IgD-negative memory B cell (primary cell): ENCODE measurements around the gene EHMT2. TPM values are rescaled to one million over a fixed set of nuclear protein-coding genes. Genes with fewer than 3 reads are reported as not detected.
"Not testable (repeated sequence)": the region's sequence is repeated elsewhere in the genome, so short reads cannot be mapped to it uniquely, and the experiment has no call there.

Source experiments
- H3K27ac Mint-ChIP-seq, 3 donors: one replicate each; pipeline ENCODE4 v1.8.0; 2020 to 2022; ENCODE audit warnings: mild to moderate bottlenecking in 3 of 3, mixed read lengths in 3 of 3, moderate library complexity in 1 of 3
- H3K27me3 Mint-ChIP-seq: one replicate; pipeline ENCODE4 v1.8.0; 2021; ENCODE audit warnings: mixed read lengths
- H3K36me3 Mint-ChIP-seq: one replicate; pipeline ENCODE4 v1.8.0; 2020; ENCODE audit warnings: mild to moderate bottlenecking, mixed read lengths
- H3K4me1 Mint-ChIP-seq, 3 donors: one replicate each; pipeline ENCODE4 v1.8.0; 2020 to 2022; ENCODE audit warnings: mixed read lengths in 3 of 3, mild to moderate bottlenecking in 1 of 3
- H3K4me3 Mint-ChIP-seq, 4 donors: one replicate each; pipeline ENCODE4 v1.8.0; 2020 to 2022; ENCODE audit warnings: mild to moderate bottlenecking in 4 of 4, mixed read lengths in 4 of 4, moderate library complexity in 3 of 4
- H3K9me3 Mint-ChIP-seq, 3 donors: one replicate each; pipeline ENCODE4 v1.8.0; 2020 to 2021; ENCODE audit warnings: mixed read lengths in 3 of 3, mild to moderate bottlenecking in 1 of 3
- polyA plus RNA-seq: library from polyadenylated mRNA; unstranded; fragments of 300-500 nt; fragmentation: Illumina TruSeq; gene quantifications from one replicate; pipeline ENCODE4 v1.2.3, GENCODE V29; 2021

The EHMT2 gene
- polyA plus RNA-seq, 1 donor from 2014 or later: 49.3 TPM

GRCh38 chr6:31876357-31876756 is 21.1 kb downstream of the EHMT2 start:
- Mint-ChIP-seq H3K36me3 (peaks cover under 1% of the 10 kb centered on the region), H3K9me3 (no peaks in the 10 kb centered on the region), H3K4me3 (no peak overlapping the region), H3K4me1 (peaks cover 0 to 4% (median 3%) of the 10 kb centered on the region in 3 donors), H3K27ac (no peak overlapping the region), H3K27me3 (peaks cover 6% of the 10 kb centered on the region)

- Mint-ChIP-seq H3K4me1 (peaks cover 0 to 4% (median 3%) of the 10 kb centered on the region in 3 donors), H3K4me3 (no peak overlapping the region), H3K36me3 (no peaks in the 10 kb centered on the region), H3K27ac (no peak overlapping the region), H3K27me3 (peaks cover 9% of the 10 kb centered on the region), H3K9me3 (no peaks in the 10 kb centered on the region)
These were observed 21.6 kb downstream of the EHMT2 start for GRCh38 chr6:31875877-31876276.

GRCh38 chr6:31874836-31875572 is 22.5 kb downstream of the EHMT2 start:
- H3K36me3 Mint-ChIP-seq: no peaks in the 10 kb centered on the region

GRCh38 chr6:31874084-31874670 is 23.3 kb downstream of the EHMT2 start:
- Mint-ChIP-seq H3K27ac (peak overlapping the region in 1 of 3 donors; percentile 54), H3K4me1 (peaks cover 0 to 3% (median 0%) of the 10 kb centered on the region in 3 donors), H3K4me3 (no peak overlapping the region), H3K27me3 (peaks cover 9% of the 10 kb centered on the region), H3K36me3 (no peaks in the 10 kb centered on the region), H3K9me3 (no peaks in the 10 kb centered on the region)

More at GRCh38 chr6:31874836-31875572, 22.5 kb downstream of the EHMT2 start:
- no peak overlapping the region for H3K4me3 Mint-ChIP-seq
- H3K4me1 Mint-ChIP-seq: peaks cover 0 to 4% (median 3%) of the 10 kb centered on the region in 3 donors
- H3K9me3 Mint-ChIP-seq: no peaks in the 10 kb centered on the region
- peak overlapping the region in 1 of 3 donors; percentile 54 for H3K27ac Mint-ChIP-seq
- H3K27me3 Mint-ChIP-seq: peaks cover 9% of the 10 kb centered on the region

- H3K9me3 Mint-ChIP-seq: no peaks in the 10 kb centered on the region
- H3K4me1 Mint-ChIP-seq: peaks cover 0 to 3% (median 0%) of the 10 kb centered on the region in 3 donors
- no peak overlapping the region for H3K4me3 Mint-ChIP-seq
- H3K27me3 Mint-ChIP-seq: peaks cover 9% of the 10 kb centered on the region
- H3K36me3 Mint-ChIP-seq: no peaks in the 10 kb centered on the region
- H3K27ac Mint-ChIP-seq: no peak overlapping the region
These were observed 26.3 kb downstream of the EHMT2 start for GRCh38 chr6:31871046-31871659.

GRCh38 chr6:31870385-31870921 is 27.0 kb downstream of the EHMT2 start:
- Mint-ChIP-seq H3K36me3 (no peaks in the 10 kb centered on the region), H3K27ac (no peak overlapping the region), H3K9me3 (no peaks in the 10 kb centered on the region), H3K4me3 (no peak overlapping the region), H3K27me3 (peaks cover 8% of the 10 kb centered on the region), H3K4me1 (peaks cover 0 to 3% (median 0%) of the 10 kb centered on the region in 3 donors)

GRCh38 chr6:31869343-31869742 is 28.2 kb downstream of the EHMT2 start:
- H3K4me3 Mint-ChIP-seq: no peak overlapping the region
- no peaks in the 10 kb centered on the region for H3K36me3 Mint-ChIP-seq
- H3K27me3 Mint-ChIP-seq: peaks cover 8% of the 10 kb centered on the region
- H3K9me3 Mint-ChIP-seq: no peaks in the 10 kb centered on the region
- H3K27ac Mint-ChIP-seq: no peak overlapping the region
- peaks cover 0 to 3% (median 0%) of the 10 kb centered on the region in 3 donors for H3K4me1 Mint-ChIP-seq

GRCh38 chr6:31868658-31868971 is 28.9 kb downstream of the EHMT2 start:
- not testable (repeated sequence) for H3K9me3 Mint-ChIP-seq, H3K4me1 Mint-ChIP-seq, H3K27me3 Mint-ChIP-seq, H3K4me3 Mint-ChIP-seq, H3K36me3 Mint-ChIP-seq
- H3K27ac Mint-ChIP-seq: peak overlapping the region in 1 of 3 donors; percentile 42

- Mint-ChIP-seq H3K4me1 (peaks cover 13 to 17% (median 14%) of the 10 kb centered on the region in 3 donors), H3K27ac (peak overlapping the region in 1 of 3 donors; percentile 31), H3K4me3 (no peak overlapping the region), H3K9me3 (no peaks in the 10 kb centered on the region), H3K36me3 (no peaks in the 10 kb centered on the region), H3K27me3 (no peaks in the 10 kb centered on the region)
These were observed 32.0 kb downstream of the EHMT2 start for GRCh38 chr6:31865205-31866118.

GRCh38 chr6:31864818-31865204 is 32.7 kb downstream of the EHMT2 start:
- Mint-ChIP-seq H3K4me1 (peaks cover 13 to 17% (median 14%) of the 10 kb centered on the region in 3 donors), H3K27me3 (no peaks in the 10 kb centered on the region), H3K36me3 (peaks cover 2% of the 10 kb centered on the region), H3K9me3 (no peaks in the 10 kb centered on the region), H3K27ac (no peak overlapping the region), H3K4me3 (no peak overlapping the region)

GRCh38 chr6:31864123-31864562 is 33.4 kb downstream of the EHMT2 start:
- H3K4me1 Mint-ChIP-seq: peaks cover 13 to 17% (median 14%) of the 10 kb centered on the region in 3 donors
- H3K36me3 Mint-ChIP-seq, H3K27me3 Mint-ChIP-seq, H3K9me3 Mint-ChIP-seq: not testable (repeated sequence)
- peak overlapping the region; percentile 85 to 97 (median 96) for H3K27ac Mint-ChIP-seq
- H3K4me3 Mint-ChIP-seq: peak overlapping the region; percentile 85 to 98 (median 95)

- Mint-ChIP-seq H3K36me3 (peaks cover 5% of the 10 kb centered on the region), H3K9me3 (no peaks in the 10 kb centered on the region), H3K27me3 (no peaks in the 10 kb centered on the region), H3K4me1 (peaks cover 13 to 17% (median 14%) of the 10 kb centered on the region in 3 donors), H3K27ac (peak within 1 kb of the TSS; percentile 85 to 97 (median 96)), H3K4me3 (peak within 1 kb of the TSS; percentile 85 to 98 (median 95))
These were observed 34.9 kb downstream of the EHMT2 start, which contains the start of gene NEU1 for GRCh38 chr6:31862344-31863235. Gene NEU1, minus strand, starts transcription at chr6:31862821. Its CDS starts 45 bp downstream, at chr6:31862776.

GRCh38 chr6:31861919-31862343 is 35.6 kb downstream of the EHMT2 start:
- Mint-ChIP-seq H3K4me3 (peak overlapping the region; percentile 85 to 98 (median 95)), H3K4me1 (peaks cover 13 to 17% (median 14%) of the 10 kb centered on the region in 3 donors), H3K36me3 (peaks cover 5% of the 10 kb centered on the region), H3K27me3 (no peaks in the 10 kb centered on the region), H3K27ac (peak overlapping the region; percentile 85 to 97 (median 96)), H3K9me3 (no peaks in the 10 kb centered on the region)
